Measurements from ENCODE around the gene ASCL3.

DNA sequence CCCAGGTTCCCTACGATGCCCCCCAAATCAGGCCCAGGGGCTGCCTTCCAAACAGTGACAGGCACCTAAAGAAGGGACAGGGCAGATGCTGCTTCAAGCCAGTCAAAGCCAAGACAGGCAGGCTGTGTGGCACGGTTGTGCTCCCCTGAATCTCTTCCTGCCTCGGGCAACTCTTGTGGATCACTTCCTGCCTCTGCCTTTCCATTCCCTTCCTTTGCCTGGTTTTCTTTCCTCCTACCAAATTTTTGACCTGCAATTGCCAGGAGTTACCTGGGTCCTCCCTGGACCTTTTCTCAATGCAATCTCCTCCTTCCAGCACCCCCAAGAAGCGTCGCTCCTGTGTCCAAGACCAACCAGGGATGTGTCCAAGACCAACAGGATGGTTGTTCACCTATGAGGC, 15.6 kb downstream of the ASCL3 start:
- TF ChIP-seq, protein P1, sequence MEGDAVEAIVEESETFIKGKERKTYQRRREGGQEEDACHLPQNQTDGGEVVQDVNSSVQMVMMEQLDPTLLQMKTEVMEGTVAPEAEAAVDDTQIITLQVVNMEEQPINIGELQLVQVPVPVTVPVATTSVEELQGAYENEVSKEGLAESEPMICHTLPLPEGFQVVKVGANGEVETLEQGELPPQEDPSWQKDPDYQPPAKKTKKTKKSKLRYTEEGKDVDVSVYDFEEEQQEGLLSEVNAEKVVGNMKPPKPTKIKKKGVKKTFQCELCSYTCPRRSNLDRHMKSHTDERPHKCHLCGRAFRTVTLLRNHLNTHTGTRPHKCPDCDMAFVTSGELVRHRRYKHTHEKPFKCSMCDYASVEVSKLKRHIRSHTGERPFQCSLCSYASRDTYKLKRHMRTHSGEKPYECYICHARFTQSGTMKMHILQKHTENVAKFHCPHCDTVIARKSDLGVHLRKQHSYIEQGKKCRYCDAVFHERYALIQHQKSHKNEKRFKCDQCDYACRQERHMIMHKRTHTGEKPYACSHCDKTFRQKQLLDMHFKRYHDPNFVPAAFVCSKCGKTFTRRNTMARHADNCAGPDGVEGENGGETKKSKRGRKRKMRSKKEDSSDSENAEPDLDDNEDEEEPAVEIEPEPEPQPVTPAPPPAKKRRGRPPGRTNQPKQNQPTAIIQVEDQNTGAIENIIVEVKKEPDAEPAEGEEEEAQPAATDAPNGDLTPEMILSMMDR (IDR thresholded peaks at IDR 0.05; ENCODE audit: insufficient read depth, low read depth, low read length) = no peak
- TF ChIP-seq EZH2 (IDR thresholded peaks at IDR 0.05; ENCODE audit: insufficient read depth, low read length) = no peak

All from astrocyte (in vitro differentiated cells and primary cell).